ENCODE results near the gene UFSP2.
A peak's percentile ranks its signal among the peaks of the same experiment; 100 is the strongest.
"Not testable (repeated sequence)": the region's sequence is repeated elsewhere in the genome, so short reads cannot be mapped to it uniquely, and the experiment has no call there.

The UFSP2 gene

GRCh38 chr4:185380320-185380719 lies 45.4 kb downstream of the UFSP2 start:
- ATAC-seq (no peak), DNase-seq (ENCODE audit: low spot score in 2 of 2) (no peak)
- H3K27ac Mint-ChIP-seq: no peak overlapping the region
- H3K36me3 Mint-ChIP-seq: no peaks in the 10 kb centered on the region
- peaks cover 6% of the 10 kb centered on the region for H3K9me3 Mint-ChIP-seq
- no peak overlapping the region for H3K4me3 Mint-ChIP-seq
- H3K4me1 Mint-ChIP-seq: no peaks in the 10 kb centered on the region

- Mint-ChIP-seq H3K9me3 (peaks cover 6% of the 10 kb centered on the region), H3K4me3 (no peak overlapping the region)
- DNase-seq (ENCODE audit: low spot score in 2 of 2): no peak
These were observed 46.2 kb downstream of the UFSP2 start for GRCh38 chr4:185379326-185380295.

GRCh38 chr4:185378264-185378663 lies 47.5 kb downstream of the UFSP2 start:
- ATAC-seq (no peak), DNase-seq (ENCODE audit: low spot score in 2 of 2) (no peak)
- Mint-ChIP-seq H3K4me1 (no peaks in the 10 kb centered on the region), H3K36me3 (no peaks in the 10 kb centered on the region), H3K27ac (no peak overlapping the region), H3K4me3 (no peak overlapping the region), H3K9me3 (peaks cover 6% of the 10 kb centered on the region)

More at GRCh38 chr4:185379326-185380295, 46.2 kb downstream of the UFSP2 start:
- H3K27ac Mint-ChIP-seq: no peak overlapping the region
- no peaks in the 10 kb centered on the region for H3K36me3 Mint-ChIP-seq
- H3K4me1 Mint-ChIP-seq: no peaks in the 10 kb centered on the region
- no peak for ATAC-seq

- Mint-ChIP-seq H3K9me3 (no peaks in the 10 kb centered on the region), H3K27ac (no peak overlapping the region), H3K4me3 (no peak overlapping the region), H3K36me3 (no peaks in the 10 kb centered on the region), H3K4me1 (no peaks in the 10 kb centered on the region)
- ATAC-seq (no peak), DNase-seq (ENCODE audit: low spot score in 2 of 2) (no peak)
These were observed 51.2 kb downstream of the UFSP2 start for GRCh38 chr4:185374573-185374972.

- Mint-ChIP-seq H3K4me3 (no peak overlapping the region), H3K4me1 (no peaks in the 10 kb centered on the region), H3K36me3 (no peaks in the 10 kb centered on the region), H3K27ac (no peak overlapping the region), H3K9me3 (no peaks in the 10 kb centered on the region)
- no peak for DNase-seq (ENCODE audit: low spot score in 2 of 2)
- ATAC-seq: no peak
These were observed 51.7 kb downstream of the UFSP2 start for GRCh38 chr4:185374027-185374426.

GRCh38 chr4:185371702-185372101 lies 54.1 kb downstream of the UFSP2 start:
- Mint-ChIP-seq H3K36me3 (no peaks in the 10 kb centered on the region), H3K9me3 (no peaks in the 10 kb centered on the region), H3K4me1 (no peaks in the 10 kb centered on the region), H3K27ac (no peak overlapping the region), H3K4me3 (no peak overlapping the region)
- DNase-seq (ENCODE audit: low spot score in 2 of 2) (no peak), ATAC-seq (no peak)

GRCh38 chr4:185370268-185370949 lies 55.4 kb downstream of the UFSP2 start:
- no peaks in the 10 kb centered on the region for H3K9me3 Mint-ChIP-seq
- DNase-seq (ENCODE audit: low spot score in 2 of 2) (no peak), ATAC-seq (no peak)
- no peaks in the 10 kb centered on the region for H3K36me3 Mint-ChIP-seq
- no peaks in the 10 kb centered on the region for H3K4me1 Mint-ChIP-seq
- H3K27ac Mint-ChIP-seq: no peak overlapping the region
- no peak overlapping the region for H3K4me3 Mint-ChIP-seq

- DNase-seq (ENCODE audit: low spot score in 2 of 2) (no peak), ATAC-seq (no peak)
These were observed 56.0 kb downstream of the UFSP2 start for GRCh38 chr4:185369731-185370130.

GRCh38 chr4:185364886-185365285 lies 60.9 kb downstream of the UFSP2 start:
- Mint-ChIP-seq H3K36me3 (peaks cover 12% of the 10 kb centered on the region), H3K9me3 (no peaks in the 10 kb centered on the region), H3K4me3 (no peak overlapping the region), H3K4me1 (no peaks in the 10 kb centered on the region), H3K27ac (no peak overlapping the region)
- DNase-seq (ENCODE audit: low spot score in 2 of 2): no peak
- no peak for ATAC-seq

More at GRCh38 chr4:185369731-185370130, 56.0 kb downstream of the UFSP2 start:
- Mint-ChIP-seq H3K4me3 (no peak overlapping the region), H3K9me3 (no peaks in the 10 kb centered on the region), H3K4me1 (no peaks in the 10 kb centered on the region), H3K36me3 (no peaks in the 10 kb centered on the region), H3K27ac (peak overlapping the region; percentile 40)

GRCh38 chr4:185363251-185363650 lies 62.5 kb downstream of the UFSP2 start:
- Mint-ChIP-seq H3K4me3 (no peak overlapping the region), H3K36me3 (peaks cover 27% of the 10 kb centered on the region), H3K4me1 (no peaks in the 10 kb centered on the region), H3K9me3 (no peaks in the 10 kb centered on the region), H3K27ac (no peak overlapping the region)
- no peak for ATAC-seq
- DNase-seq (ENCODE audit: low spot score in 2 of 2): no peak

GRCh38 chr4:185362570-185362969 lies 63.2 kb downstream of the UFSP2 start:
- H3K4me3 Mint-ChIP-seq; ATAC-seq; H3K27ac Mint-ChIP-seq; H3K9me3 Mint-ChIP-seq; H3K4me1 Mint-ChIP-seq; DNase-seq (ENCODE audit: low spot score in 2 of 2): not testable (repeated sequence)
- peaks cover 34% of the 10 kb centered on the region for H3K36me3 Mint-ChIP-seq

- ATAC-seq (no peak), DNase-seq (ENCODE audit: low spot score in 2 of 2) (no peak)
- Mint-ChIP-seq H3K4me1 (no peaks in the 10 kb centered on the region), H3K4me3 (no peak overlapping the region), H3K27ac (no peak overlapping the region), H3K36me3 (peaks cover 35% of the 10 kb centered on the region), H3K9me3 (no peaks in the 10 kb centered on the region)
These were observed 63.9 kb downstream of the UFSP2 start for GRCh38 chr4:185361872-185362271.

- Mint-ChIP-seq H3K9me3 (no peaks in the 10 kb centered on the region), H3K36me3 (peaks cover 37% of the 10 kb centered on the region), H3K4me3 (no peak overlapping the region), H3K4me1 (no peaks in the 10 kb centered on the region), H3K27ac (no peak overlapping the region)
- ATAC-seq (no peak), DNase-seq (ENCODE audit: low spot score in 2 of 2) (no peak)
These were observed 65.9 kb downstream of the UFSP2 start for GRCh38 chr4:185359767-185360446.

GRCh38 chr4:185358959-185359358 lies 66.8 kb downstream of the UFSP2 start:
- peaks cover 44% of the 10 kb centered on the region for H3K36me3 Mint-ChIP-seq
- H3K4me3 Mint-ChIP-seq: no peak overlapping the region
- ATAC-seq (no peak), DNase-seq (ENCODE audit: low spot score in 2 of 2) (no peak)
- no peak overlapping the region for H3K27ac Mint-ChIP-seq
- H3K4me1 Mint-ChIP-seq: no peaks in the 10 kb centered on the region
- no peaks in the 10 kb centered on the region for H3K9me3 Mint-ChIP-seq

GRCh38 chr4:185358514-185358913 lies 67.2 kb downstream of the UFSP2 start:
- Mint-ChIP-seq H3K27ac (no peak overlapping the region), H3K4me3 (no peak overlapping the region), H3K9me3 (no peaks in the 10 kb centered on the region), H3K36me3 (peaks cover 44% of the 10 kb centered on the region), H3K4me1 (no peaks in the 10 kb centered on the region)
- DNase-seq (ENCODE audit: low spot score in 2 of 2): no peak
- no peak for ATAC-seq

All from stimulated activated effector memory CD8-positive, alpha-beta T cell treated with anti-CD3 and anti-CD28 coated beads, Interleukin-12 subunit alpha, Interleukin-12 subunit beta, amount 100 ng/mL, for 72 hours (primary cell).